Fibroblast of lung (primary cell): Measurements from ENCODE around the gene SIDT2.

Experiments used
- CTCF ChIP-seq, 2 donors: IDR thresholded peaks in 1 of 2; conservative IDR thresholded peaks in 1 of 2; 1 replicate in 1 of 2; 2 replicates in 1 of 2; pipeline ENCODE4 v1.5.1; 2011 to 2012; ENCODE audit warnings: low read length in 2 of 2, control low read depth in 1 of 2, inconsistent platforms in 1 of 2, low read depth in 1 of 2, mild to moderate bottlenecking in 1 of 2
- EZH2 ChIP-seq: IDR thresholded peaks from 2 replicates; pipeline ENCODE4 v1.5.1; 2012; ENCODE audit warnings: low read length, control low read depth, mild to moderate bottlenecking; ENCODE audit errors: missing control alignments

GRCh38 chr11:117194267-117194666, 15.7 kb downstream of the SIDT2 start:
- TF ChIP-seq CTCF (conservative IDR thresholded peaks at IDR 0.05 in 1 of 2, IDR thresholded peaks at IDR 0.05 in 1 of 2; ENCODE audit: low read depth in 1 of 2, low read length in 2 of 2) (no peak), EZH2 (no peak)
